OCI-LY1 (cell line): ENCODE measurements around the gene NBL1.
A peak's percentile ranks its signal among the peaks of the same experiment; 100 is the strongest.

Experiments used
- H2AFZ ChIP-seq: fragments of 200-600 bp; sonication (generic), shearing (Covaris generic); 2 replicates; pipeline ENCODE4 v1.6.0; 2014; ENCODE audit warnings: antibody characterized with exemption, mild to moderate bottlenecking, low read length
- H3F3A ChIP-seq: fragments of 200-600 bp; sonication (generic), shearing (Covaris generic); 2 replicates; pipeline ENCODE4 v1.6.0; 2014; ENCODE audit warnings: mild to moderate bottlenecking, antibody characterized with exemption, low read length, moderate library complexity; ENCODE audit not compliant: insufficient read depth
- H3K27ac ChIP-seq: fragments of 200-600 bp; sonication (generic); 2 replicates; pipeline ENCODE4 v1.5.1; 2014; ENCODE audit warnings: low read length, mixed run types, mild to moderate bottlenecking, low read depth; ENCODE audit not compliant: poor library complexity, severe bottlenecking
- H3K27me3 ChIP-seq: fragments of 200-600 bp; sonication (generic); 2 replicates; pipeline ENCODE4 v1.6.0; 2014; ENCODE audit warnings: antibody characterized with exemption, mild to moderate bottlenecking, low read length, moderate library complexity; ENCODE audit not compliant: insufficient read depth
- H3K36me3 ChIP-seq: fragments of 200-600 bp; sonication (generic); 2 replicates; pipeline ENCODE4 v1.6.1; 2014; ENCODE audit warnings: mild to moderate bottlenecking, antibody characterized with exemption, low read length, moderate library complexity, mixed read lengths; ENCODE audit not compliant: insufficient read depth
- H3K4me1 ChIP-seq: fragments of 200-600 bp; sonication (generic); 2 replicates; pipeline ENCODE4 v1.5.1; 2014; ENCODE audit warnings: mild to moderate bottlenecking, low read length, moderate library complexity; ENCODE audit not compliant: insufficient read depth, severe bottlenecking
- H3K4me2 ChIP-seq: fragments of 200-600 bp; sonication (generic), shearing (Covaris generic); 2 replicates; pipeline ENCODE4 v1.6.1; 2014; ENCODE audit warnings: low read length
- H3K4me3 ChIP-seq: fragments of 200-600 bp; sonication (generic); 2 replicates; pipeline ENCODE4 v1.5.1; 2014; ENCODE audit warnings: low read length, low read depth, mild to moderate bottlenecking, mixed read lengths; ENCODE audit not compliant: poor library complexity, severe bottlenecking
- H3K79me2 ChIP-seq: fragments of 200-600 bp; shearing (Covaris generic); 2 replicates; pipeline ENCODE4 v1.6.1; 2016; ENCODE audit warnings: mixed run types, low read length, mixed read lengths; ENCODE audit not compliant: insufficient read depth
- H3K9ac ChIP-seq: fragments of 200-600 bp; sonication (generic), shearing (Covaris generic); 2 replicates; pipeline ENCODE4 v1.6.1; 2014; ENCODE audit warnings: mild to moderate bottlenecking, low read length, mixed read lengths
- H3K9me2 ChIP-seq: fragments of 200-600 bp; sonication (generic), shearing (Covaris generic); 2 replicates; pipeline ENCODE4 v1.6.1; 2014; ENCODE audit warnings: low read depth, mild to moderate bottlenecking, low read length, mixed read lengths
- H3K9me3 ChIP-seq: fragments of 200-600 bp; shearing (Covaris generic); 2 replicates; pipeline ENCODE4 v1.6.1; 2014; ENCODE audit warnings: low read length, mixed read lengths
- H4K20me1 ChIP-seq: fragments of 200-600 bp; sonication (generic), shearing (Covaris generic); 2 replicates; pipeline ENCODE4 v1.6.0; 2016; ENCODE audit warnings: mild to moderate bottlenecking, low read length; ENCODE audit not compliant: insufficient read depth
- EZH2 ChIP-seq: fragments of 200-600 bp; sonication (generic), shearing (Covaris generic); IDR thresholded peaks from 2 replicates; pipeline ENCODE4 v1.8.0; 2017; ENCODE audit warnings: borderline replicate concordance, mixed run types, mild to moderate bottlenecking, antibody characterized with exemption, low read length, moderate library complexity, mixed read lengths
- TF ChIP-seq, protein P1 (sequence below): fragments of 200-600 bp; sonication (generic), shearing (Covaris generic); IDR thresholded peaks from 2 replicates; pipeline ENCODE4 v1.5.1; 2017; ENCODE audit warnings: mild to moderate bottlenecking, antibody characterized with exemption, low read length, moderate library complexity, mixed read lengths

NBL1 gene

DNA sequence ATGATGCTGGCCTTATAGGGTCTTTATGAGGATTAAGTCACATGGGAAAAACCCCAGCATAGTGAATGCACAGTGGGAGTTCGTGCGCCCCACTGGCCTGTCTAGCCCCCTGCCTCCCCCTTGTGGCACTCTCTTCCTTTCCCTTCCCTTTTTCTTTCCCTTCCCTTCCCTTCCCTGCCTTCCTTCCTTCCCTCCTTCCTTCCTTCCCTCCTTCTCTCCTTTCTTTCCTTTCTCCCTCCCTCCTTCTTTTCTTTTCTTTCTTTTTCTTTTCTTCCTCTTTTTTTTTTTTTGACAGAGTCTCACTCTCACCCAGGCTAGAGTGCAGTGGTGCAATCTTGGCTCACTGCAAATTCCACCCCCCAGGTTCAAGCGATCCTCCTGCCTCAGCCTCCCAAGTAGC lies 59.2 kb downstream of the NBL1 start:
- Histone ChIP-seq H3K27ac (no peak overlapping the region), H3K9ac (no peak overlapping the region), H3K27me3 (no peaks in the 10 kb centered on the region), H3K36me3 (no peaks in the 10 kb centered on the region), H4K20me1 (no peaks in the 10 kb centered on the region), H3K9me3 (no peaks in the 10 kb centered on the region), H3K9me2 (no peaks in the 10 kb centered on the region), H3K4me1 (no peaks in the 10 kb centered on the region), H3K79me2 (no peaks in the 10 kb centered on the region), H3F3A (no peaks in the 10 kb centered on the region), H3K4me3 (no peak overlapping the region), H2AFZ (no peak overlapping the region), H3K4me2 (no peak overlapping the region)
- TF ChIP-seq EZH2, result no peak
- TF ChIP-seq, protein P1, sequence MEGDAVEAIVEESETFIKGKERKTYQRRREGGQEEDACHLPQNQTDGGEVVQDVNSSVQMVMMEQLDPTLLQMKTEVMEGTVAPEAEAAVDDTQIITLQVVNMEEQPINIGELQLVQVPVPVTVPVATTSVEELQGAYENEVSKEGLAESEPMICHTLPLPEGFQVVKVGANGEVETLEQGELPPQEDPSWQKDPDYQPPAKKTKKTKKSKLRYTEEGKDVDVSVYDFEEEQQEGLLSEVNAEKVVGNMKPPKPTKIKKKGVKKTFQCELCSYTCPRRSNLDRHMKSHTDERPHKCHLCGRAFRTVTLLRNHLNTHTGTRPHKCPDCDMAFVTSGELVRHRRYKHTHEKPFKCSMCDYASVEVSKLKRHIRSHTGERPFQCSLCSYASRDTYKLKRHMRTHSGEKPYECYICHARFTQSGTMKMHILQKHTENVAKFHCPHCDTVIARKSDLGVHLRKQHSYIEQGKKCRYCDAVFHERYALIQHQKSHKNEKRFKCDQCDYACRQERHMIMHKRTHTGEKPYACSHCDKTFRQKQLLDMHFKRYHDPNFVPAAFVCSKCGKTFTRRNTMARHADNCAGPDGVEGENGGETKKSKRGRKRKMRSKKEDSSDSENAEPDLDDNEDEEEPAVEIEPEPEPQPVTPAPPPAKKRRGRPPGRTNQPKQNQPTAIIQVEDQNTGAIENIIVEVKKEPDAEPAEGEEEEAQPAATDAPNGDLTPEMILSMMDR, result no peak

DNA sequence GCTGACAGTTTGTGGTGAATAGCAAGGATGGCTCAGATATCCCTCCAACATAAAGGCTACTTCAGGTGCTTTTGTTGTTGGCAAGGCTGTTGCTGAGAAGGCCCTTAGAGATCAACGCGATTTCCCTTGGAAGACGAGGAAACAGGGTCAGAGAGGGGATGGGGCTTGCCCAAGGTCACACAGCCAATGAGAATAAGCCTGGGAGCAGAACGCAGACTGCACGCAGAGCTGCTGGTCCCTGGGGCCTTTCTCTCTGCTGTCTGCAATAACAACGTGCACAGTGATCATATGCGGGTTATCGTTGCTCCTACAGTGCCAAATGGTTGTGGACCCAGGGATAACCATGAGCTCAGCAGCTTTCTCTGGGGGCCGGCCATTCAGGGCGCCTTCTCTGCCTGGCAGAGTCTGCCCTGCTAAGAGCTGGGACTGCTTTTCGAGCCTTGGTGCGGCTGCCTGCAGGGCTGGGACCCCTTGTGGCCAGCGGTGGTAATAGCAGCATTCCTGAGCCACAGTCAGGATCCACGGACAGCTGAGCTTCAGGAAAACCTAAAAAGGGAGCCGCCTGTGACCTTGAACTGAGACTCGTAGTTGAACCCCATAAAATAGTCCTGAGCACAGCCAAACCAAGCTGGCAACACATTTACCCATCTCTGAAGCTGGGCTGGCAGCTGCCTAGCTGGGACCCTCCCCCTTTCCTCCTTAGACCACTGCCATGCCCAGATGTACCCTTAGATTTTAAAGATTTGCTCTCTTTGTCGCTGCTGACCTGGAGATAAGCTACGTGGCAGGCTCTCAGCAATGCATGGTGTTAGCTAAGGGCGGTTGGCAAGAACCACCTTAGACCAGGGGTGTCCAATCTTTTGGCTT lies 60.4 kb downstream of the NBL1 start:
- Histone ChIP-seq H3K27ac (no peak overlapping the region), H3K4me3 (no peak overlapping the region), H3F3A (no peaks in the 10 kb centered on the region), H4K20me1 (no peaks in the 10 kb centered on the region), H3K9me2 (no peaks in the 10 kb centered on the region), H3K27me3 (no peaks in the 10 kb centered on the region), H3K9ac (no peak overlapping the region), H2AFZ (no peak overlapping the region), H3K4me2 (no peak overlapping the region), H3K4me1 (no peaks in the 10 kb centered on the region), H3K9me3 (no peaks in the 10 kb centered on the region), H3K79me2 (no peaks in the 10 kb centered on the region), H3K36me3 (no peaks in the 10 kb centered on the region)
- TF ChIP-seq, protein P1, result peak; percentile 93
- no peak for TF ChIP-seq EZH2

DNA sequence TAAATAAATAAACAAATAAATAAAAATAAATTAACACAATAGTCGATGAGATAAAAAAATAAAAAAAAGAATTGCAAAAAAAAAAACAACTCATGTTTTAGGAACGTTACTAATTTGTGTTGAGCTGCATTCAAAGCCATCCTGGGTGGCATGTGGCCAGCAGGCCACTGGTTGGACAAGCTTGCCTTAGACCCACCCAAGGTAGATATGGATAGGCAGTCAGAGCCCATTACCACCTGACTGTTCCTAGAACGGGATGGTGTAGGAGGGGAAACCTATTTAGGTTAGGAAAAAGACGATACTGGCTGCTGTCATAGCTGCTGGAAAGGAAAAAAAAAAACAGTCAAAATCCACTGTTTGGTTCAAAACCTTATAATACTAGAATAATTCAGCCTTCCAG lies 61.4 kb downstream of the NBL1 start:
- Histone ChIP-seq H3K9me3 (no peaks in the 10 kb centered on the region), H3K4me3 (no peak overlapping the region), H3F3A (no peaks in the 10 kb centered on the region), H3K36me3 (no peaks in the 10 kb centered on the region), H3K9me2 (no peaks in the 10 kb centered on the region), H3K27ac (no peak overlapping the region), H3K4me1 (no peaks in the 10 kb centered on the region), H3K9ac (no peak overlapping the region), H3K27me3 (no peaks in the 10 kb centered on the region), H3K79me2 (no peaks in the 10 kb centered on the region), H4K20me1 (no peaks in the 10 kb centered on the region), H3K4me2 (no peak overlapping the region), H2AFZ (no peak overlapping the region)
- TF ChIP-seq EZH2, result no peak
- TF ChIP-seq, protein P1, result no peak
